AG09319 (cell line): ENCODE data around the gene ACER2.
"Not testable (repeated sequence)": the region's sequence is repeated elsewhere in the genome, so short reads cannot be mapped to it uniquely, and the experiment has no call there.

Experiments
- DNase-seq: peaks from one replicate; pipeline ENCODE4 v3.0.0-alpha.2; 2010; ENCODE audit warnings: low read depth; ENCODE audit errors: extremely low read depth
- TF ChIP-seq, protein P1 (sequence below): IDR thresholded peaks from 2 replicates; pipeline ENCODE4 v1.5.1; 2011; ENCODE audit warnings: low read depth, mild to moderate bottlenecking, inconsistent platforms, low read length, moderate library complexity

Gene ACER2

DNA sequence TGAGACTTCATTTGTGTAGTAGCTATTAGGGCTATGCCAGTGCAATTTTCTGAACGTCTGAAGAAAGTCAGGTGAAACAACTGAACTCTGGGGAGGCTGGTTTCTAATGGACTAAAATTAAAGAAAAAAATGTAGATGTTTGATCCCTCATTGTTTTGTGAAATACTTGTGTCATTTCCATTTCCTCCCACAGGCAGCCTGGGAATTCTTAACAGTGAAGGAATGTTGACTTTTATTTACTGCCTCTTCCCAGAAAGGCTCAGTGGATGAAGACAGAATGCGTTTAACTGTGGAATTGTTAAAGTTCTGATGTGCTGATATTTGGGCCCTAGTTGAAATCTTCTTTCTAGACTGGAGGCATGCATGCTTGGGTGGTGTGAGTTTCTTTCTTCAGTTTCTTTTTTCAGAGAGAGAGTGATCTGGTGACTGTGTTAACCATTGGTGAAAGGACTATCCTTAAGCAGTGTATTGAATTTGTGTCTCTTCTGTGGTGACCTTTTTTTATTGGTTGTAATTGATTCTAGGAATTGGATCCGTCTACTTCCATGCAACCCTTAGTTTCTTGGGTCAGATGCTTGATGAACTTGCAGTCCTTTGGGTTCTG, 15.5 kb downstream of the ACER2 start:
- TF ChIP-seq, protein P1, sequence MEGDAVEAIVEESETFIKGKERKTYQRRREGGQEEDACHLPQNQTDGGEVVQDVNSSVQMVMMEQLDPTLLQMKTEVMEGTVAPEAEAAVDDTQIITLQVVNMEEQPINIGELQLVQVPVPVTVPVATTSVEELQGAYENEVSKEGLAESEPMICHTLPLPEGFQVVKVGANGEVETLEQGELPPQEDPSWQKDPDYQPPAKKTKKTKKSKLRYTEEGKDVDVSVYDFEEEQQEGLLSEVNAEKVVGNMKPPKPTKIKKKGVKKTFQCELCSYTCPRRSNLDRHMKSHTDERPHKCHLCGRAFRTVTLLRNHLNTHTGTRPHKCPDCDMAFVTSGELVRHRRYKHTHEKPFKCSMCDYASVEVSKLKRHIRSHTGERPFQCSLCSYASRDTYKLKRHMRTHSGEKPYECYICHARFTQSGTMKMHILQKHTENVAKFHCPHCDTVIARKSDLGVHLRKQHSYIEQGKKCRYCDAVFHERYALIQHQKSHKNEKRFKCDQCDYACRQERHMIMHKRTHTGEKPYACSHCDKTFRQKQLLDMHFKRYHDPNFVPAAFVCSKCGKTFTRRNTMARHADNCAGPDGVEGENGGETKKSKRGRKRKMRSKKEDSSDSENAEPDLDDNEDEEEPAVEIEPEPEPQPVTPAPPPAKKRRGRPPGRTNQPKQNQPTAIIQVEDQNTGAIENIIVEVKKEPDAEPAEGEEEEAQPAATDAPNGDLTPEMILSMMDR, result no peak
- no peak for DNase-seq

GRCh38 chr9:19429595-19429994, 20.8 kb downstream of the ACER2 start:
- TF ChIP-seq, protein P1, result no peak
- DNase-seq, result no peak

- TF ChIP-seq, protein P1, result no peak
Observed at GRCh38 chr9:19430201-19430760, 21.5 kb downstream of the ACER2 start.

DNA sequence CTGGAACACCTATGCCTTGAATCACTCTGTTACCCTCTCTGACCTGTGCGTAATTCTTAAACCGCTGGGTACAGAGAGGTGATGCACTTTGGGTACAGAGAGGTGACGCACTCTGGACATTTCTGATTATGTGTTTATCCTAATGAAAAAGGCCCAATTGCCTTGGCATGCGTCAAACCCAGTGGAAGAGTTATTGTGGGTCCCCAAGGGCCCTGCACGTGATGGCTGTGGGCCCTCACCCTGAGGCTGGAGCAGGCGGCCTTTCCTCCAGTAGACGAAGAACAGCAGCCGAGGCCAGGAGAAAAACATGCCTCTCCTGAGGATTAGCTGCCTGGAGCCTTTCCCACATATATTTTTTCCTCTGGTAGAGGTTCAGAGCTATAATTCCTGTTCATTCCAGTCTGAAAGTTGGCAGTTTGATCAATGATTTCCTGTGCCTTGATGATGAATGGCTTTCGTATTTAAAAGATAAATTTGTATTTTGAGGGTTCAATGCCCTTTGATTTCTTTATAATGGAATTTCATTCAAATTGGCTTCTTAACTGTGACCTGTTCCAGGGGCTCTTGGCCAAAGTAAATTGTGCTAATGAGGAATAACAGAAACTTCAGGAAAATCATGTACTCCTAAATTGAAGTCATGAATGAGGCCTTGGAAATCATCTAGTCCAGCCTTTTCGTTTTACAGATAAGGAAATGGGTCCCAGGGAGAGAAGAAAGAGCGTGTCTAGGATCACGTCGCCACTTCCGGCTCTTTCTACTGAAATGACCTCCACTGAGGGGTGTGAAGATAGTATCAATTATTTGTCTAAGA, 22.8 kb downstream of the ACER2 start:
- no peak for DNase-seq
- TF ChIP-seq, protein P1, result no peak

More at GRCh38 chr9:19430201-19430760, 21.5 kb downstream of the ACER2 start:
- no peak for DNase-seq

GRCh38 chr9:19432473-19432872, 23.7 kb downstream of the ACER2 start:
- DNase-seq, result no peak
- TF ChIP-seq, protein P1, result no peak

GRCh38 chr9:19433729-19434128, 24.9 kb downstream of the ACER2 start:
- not testable (repeated sequence) for DNase-seq

DNA sequence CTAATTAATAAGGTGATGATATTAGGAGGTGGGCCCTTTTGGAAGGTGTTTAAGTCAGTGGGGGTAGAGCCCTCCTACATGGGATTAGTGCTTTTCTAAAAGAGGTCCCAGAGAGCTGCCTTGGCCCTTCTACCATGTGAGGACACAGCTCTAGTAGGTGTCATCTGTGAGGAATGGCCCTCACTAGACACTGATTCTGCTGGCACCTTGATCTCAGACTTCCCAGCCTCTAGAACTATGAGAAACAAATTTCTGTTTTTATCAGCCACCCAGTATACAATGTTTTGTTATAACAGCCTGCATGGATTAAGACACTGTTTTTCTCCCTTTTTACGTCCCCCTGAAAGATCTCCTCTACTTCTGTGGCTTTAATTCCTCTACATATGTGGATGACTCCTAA, 31.6 kb downstream of the ACER2 start:
- TF ChIP-seq, protein P1, result no peak
- no peak for DNase-seq
